GM12801 (cell line): Measurements from ENCODE around the gene TEX264.

Source experiments
- CTCF ChIP-seq: IDR thresholded peaks from one replicate; pipeline ENCODE4 v1.5.1; 2011; ENCODE audit warnings: control low read depth; ENCODE audit not compliant: insufficient read length; ENCODE audit errors: extremely low read depth

Gene TEX264

GRCh38 chr3:51719410-51720025 lies 48.5 kb downstream of the TEX264 start:
- no peak for TF ChIP-seq CTCF

- TF ChIP-seq CTCF, result no peak
Observed at GRCh38 chr3:51720292-51721061, 49.4 kb downstream of the TEX264 start.

- TF ChIP-seq CTCF, result no peak
Observed at GRCh38 chr3:51721062-51721745, 50.2 kb downstream of the TEX264 start.

- no peak for TF ChIP-seq CTCF
Observed at GRCh38 chr3:51722362-51722761, 51.3 kb downstream of the TEX264 start.

- TF ChIP-seq CTCF, result no peak
Observed at GRCh38 chr3:51727500-51727899, 56.4 kb downstream of the TEX264 start.

- no peak for TF ChIP-seq CTCF
Observed at GRCh38 chr3:51729042-51729633, 58.1 kb downstream of the TEX264 start.
